NCI-H1930 (cell line): Measurements from ENCODE around the gene LLPH.

ENCODE experiments used
- DNase-seq, 2 experiments: peaks; one replicate each; lab custom pipeline; 2025; lab: John Stamatoyannopoulos, UW

The LLPH gene

DNA sequence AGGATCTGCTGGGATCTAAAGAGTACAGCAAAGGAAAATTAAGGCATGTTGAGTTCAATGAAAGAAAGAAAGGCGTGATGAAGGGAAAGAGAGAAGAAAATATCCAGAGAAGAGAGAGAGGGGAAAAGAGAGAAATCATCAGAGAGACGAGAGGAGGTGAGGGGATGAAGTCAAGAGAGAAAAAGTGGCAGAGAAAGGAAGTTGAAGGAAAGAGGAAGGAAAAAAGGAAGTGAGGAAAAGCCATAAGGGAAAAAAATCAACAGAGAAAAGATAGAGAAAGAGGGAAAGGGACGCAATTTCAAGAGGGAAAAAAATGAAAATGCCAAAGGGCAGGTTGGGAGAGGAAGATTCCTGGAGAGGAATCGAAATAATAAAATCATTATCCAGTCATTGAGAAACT is 40.4 kb downstream of the LLPH start:
- DNase-seq: no peak

GRCh38 chr12:66087365-66087943 is 43.1 kb downstream of the LLPH start:
- peak in 1 of 2 experiments; percentile 38 for DNase-seq

DNA sequence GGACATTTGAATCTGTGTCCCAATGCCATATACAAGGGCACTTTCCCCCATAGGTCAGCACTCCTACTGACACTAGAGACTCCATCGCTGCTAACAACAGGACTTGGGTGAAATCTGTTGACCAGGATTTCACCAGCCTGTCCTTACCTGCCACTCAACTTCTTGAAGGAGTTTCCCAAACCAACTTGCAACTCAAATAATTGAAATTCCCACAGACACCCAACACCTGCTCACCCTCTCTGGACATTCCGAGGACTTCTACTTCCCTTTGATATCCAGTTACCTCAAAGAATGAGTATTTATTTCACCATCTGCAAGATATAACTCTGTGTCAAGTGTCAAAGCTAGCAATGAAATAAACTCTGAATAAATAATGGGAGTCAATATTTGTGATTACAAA is 44.6 kb downstream of the LLPH start:
- DNase-seq: no peak

DNA sequence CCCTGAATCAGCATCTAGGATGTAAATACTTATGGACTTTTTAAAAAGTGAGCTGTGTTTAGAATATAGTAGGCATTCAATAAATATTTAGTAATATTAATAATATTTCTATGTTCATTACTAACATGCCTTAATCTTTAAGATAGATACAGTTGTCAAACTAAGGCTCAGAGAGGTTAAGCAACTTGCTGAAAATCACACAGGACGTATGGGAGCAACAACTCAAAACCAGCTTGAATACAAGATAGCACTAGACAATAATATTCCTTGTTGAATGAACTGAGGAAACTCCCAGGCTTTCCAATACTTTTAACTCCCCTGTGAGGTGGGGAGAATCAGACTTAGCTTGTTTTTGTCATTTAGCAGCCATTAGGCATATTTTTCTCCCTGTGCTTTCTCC is 45.3 kb downstream of the LLPH start:
- DNase-seq: no peak

- no peak for DNase-seq
Observed at GRCh38 chr12:66083766-66084165, 46.8 kb downstream of the LLPH start.

GRCh38 chr12:66082744-66083143 is 47.8 kb downstream of the LLPH start:
- no peak for DNase-seq

GRCh38 chr12:66080791-66081190 is 49.8 kb downstream of the LLPH start:
- DNase-seq: no peak

GRCh38 chr12:66077542-66077941 is 53.0 kb downstream of the LLPH start:
- no peak for DNase-seq

DNA sequence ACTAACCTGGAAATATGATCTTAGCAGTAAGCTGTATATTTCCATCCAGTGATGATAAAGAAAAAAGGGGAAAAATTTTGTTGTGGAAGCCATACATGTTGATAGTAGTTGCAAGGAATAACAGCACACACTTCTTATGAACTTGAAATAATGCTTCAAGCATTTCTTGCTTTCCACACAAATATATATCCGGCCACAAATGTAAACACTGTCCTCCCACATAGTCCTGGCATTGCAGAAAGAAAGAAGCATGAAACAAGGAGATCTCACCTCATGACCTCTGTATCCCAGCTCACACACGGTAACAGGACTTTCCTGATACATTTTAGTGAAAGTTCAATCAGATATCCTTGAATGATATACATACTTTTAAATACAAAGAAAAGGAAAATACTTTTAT is 56.0 kb downstream of the LLPH start:
- no peak for DNase-seq

DNA sequence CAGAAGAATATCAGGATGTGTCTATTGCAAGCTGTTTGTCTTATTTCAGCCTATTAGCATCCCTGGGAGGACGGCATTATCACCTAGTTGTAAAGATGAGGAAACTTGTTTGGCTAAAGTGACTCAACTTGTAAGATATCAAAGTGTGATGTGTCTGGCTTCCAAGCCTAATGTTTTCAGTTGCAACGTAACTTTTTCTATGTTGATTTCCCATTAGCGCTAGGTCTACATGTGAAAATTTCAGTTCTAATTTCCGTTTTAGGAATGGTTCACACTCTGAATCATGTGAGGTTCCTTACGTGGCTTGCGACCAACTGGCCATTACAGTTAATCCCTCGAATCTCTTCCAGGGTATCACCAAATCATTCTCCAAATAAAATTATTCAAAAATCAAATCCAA is 58.0 kb downstream of the LLPH start:
- no peak for DNase-seq

GRCh38 chr12:66072135-66072534 is 58.4 kb downstream of the LLPH start:
- no peak for DNase-seq

DNA sequence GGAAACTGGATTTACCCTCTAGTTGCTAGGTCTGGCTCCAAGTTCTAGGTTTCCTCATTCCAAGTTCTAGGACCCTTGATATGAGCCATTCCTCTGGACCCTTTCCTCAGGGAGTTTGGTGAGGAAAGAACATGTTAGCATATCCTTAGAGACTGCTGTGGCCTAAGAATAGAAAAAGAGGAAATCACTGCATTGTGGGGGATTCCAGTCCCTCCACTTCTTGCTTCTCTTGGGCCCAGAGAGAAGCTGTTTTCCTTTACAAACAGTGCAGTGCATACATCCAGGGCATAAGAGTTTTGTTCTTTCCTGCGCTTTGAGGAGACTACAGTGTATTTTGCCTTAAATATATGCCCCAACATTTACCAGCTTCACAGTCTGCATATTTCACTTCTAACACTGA is 59.0 kb downstream of the LLPH start:
- no peak for DNase-seq

DNA sequence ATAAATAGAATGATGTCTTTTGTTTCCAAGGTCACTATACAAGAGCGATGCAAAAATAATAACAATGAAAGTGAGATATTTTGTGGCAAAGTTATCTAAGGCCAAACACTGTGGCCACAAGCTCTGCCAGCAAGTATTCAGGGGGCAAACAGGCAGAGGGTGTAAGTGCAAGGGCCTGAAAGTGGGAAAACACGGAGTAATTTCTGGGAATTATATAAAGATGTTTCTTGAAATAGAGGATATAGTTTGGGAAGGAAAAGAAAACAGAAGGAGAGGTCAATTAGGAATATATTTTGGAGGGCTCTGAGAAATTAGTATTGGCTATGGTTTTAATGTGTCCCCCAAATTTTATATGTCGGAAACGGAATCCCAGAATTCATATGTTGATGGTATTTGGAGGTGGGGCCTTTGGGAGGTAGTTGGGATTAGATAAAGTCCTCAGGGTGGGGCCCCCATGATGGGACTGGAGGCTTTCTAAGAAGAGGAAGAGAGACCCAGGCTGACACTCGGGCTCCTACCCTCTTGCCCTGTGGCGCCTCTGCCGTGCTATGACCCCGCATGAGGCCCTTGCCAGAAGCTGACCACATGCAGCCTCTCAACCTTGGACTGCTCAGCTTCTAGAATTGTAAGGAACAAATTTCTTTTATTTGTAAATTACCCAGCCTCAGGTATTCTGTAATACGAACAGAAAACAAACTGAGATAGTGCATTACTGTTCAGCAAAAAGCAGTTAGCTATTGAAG is 60.0 kb downstream of the LLPH start:
- no peak for DNase-seq

DNA sequence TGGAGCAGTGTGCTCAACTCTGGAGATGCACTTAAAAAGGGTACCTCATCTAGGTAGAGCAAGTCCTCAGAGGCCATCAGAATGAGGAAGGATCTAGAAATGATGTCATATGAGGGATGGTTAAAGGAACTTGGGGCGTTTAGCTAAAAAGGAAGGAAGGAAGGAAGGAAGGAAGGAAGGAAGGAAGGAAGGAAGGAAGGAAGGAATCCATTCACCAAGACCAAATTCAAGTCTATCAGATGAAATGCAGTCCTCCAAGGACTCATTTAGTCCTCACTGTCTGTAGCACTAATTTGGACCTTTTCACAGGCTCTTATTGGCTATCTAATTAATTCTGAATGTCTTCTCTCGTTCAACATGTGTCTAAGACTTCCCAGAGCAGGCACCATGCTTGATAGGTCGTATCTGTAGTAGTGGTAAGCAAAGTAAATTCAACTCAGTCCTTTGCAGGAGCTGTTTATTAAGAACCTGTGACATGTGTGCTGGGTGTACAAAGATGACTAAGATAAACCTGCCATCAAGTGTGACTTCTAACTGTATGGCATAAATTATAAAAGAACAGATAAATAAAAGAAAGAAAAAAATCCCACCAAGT is 63.5 kb downstream of the LLPH start:
- DNase-seq: no peak
